ENCODE measurements around the gene RHOA. TPM values are rescaled to one million over a fixed set of nuclear protein-coding genes. Genes with fewer than 3 reads are reported as not detected.
"Not testable (repeated sequence)": the region's sequence is repeated elsewhere in the genome, so short reads cannot be mapped to it uniquely, and the experiment has no call there.

Gene RHOA
- total RNA-seq, 1 donor from 2014 or later, result 525 TPM

DNA sequence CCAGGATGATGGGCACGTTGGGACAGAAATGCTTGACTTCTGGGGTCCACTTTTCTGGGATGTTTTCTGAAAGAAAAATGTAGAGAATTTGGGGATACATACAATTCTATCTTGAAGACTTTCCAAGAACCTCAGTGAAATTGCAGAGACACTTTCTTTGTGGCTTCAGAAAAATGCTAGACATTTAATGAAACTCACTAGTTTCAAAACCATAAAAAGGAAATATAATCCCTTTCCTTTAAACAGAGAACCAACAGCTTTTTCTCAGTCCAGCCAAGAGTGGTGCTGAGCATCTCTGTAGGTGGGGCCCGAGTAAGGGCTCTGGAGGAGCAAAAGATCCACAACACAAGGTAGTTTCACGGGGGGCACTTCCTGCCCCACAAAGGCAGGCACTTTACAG is 49.2 kb downstream of the RHOA start:
- DNase-seq (ENCODE audit: low read depth), result no peak

- DNase-seq (ENCODE audit: low read depth), result peak; percentile 62
These were observed 52.2 kb downstream of the RHOA start for GRCh38 chr3:49359623-49360022.

DNA sequence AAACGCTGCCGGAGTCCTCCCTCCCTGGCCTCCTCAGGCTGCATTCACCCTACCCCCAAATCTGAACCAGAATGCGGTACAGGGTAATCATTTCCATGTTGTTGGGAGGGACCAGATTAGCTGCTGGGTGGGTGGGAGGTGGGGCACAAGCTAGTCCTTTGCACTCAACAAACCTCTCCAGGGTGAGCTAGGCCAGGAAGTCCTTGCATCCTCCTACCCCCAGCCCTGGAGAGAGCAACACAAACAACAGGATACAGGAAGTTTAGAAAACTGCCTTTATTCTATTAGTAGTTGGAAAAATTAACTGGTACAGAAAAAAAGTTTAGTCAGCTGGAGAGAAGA is 52.9 kb downstream of the RHOA start:
- no peak for DNase-seq (ENCODE audit: low read depth)

- peak; percentile 81 for DNase-seq (ENCODE audit: low read depth)
These were observed 53.4 kb downstream of the RHOA start, which contains the start of gene GPX1 for GRCh38 chr3:49358217-49358883. TSS of gene GPX1 (minus strand) at chr3:49358353. CDS start at chr3:49358278, 75 bp downstream.

DNA sequence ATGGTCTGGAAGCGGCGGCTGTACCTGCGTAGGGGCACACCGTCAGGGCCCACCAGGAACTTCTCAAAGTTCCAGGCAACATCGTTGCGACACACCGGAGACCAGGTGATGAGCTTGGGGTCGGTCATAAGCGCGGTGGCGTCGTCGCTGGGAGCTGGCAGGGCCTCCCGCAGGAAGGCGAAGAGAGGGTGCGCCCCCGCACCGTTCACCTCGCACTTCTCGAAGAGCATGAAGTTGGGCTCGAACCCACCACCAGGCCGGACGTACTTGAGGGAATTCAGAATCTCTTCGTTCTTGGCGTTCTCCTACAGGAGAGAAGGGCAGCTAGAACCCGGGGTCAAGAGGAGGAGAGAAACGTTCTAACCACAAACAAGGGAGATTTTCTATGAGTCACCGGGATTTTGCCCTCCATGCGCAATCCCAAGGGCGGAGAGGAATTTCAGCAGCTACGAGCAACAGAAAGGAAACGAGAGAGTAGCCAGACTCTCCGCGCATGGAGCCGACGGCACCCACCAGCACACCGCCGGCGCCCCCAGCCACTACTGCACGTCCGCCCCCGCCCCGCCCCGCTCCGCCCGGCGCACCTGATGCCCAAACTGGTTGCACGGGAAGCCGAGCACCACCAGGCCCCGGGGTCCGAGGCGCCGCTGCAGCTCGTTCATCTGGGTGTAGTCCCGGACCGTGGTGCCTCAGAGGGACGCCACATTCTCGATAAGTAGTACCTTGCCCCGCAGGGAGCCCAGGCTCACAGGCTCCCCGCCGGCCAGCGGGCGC is 54.1 kb downstream of the RHOA start:
- DNase-seq (ENCODE audit: low read depth), result peak; percentile 85

GRCh38 chr3:49357095-49357442 is 54.7 kb downstream of the RHOA start:
- DNase-seq (ENCODE audit: low read depth), result not testable (repeated sequence)

DNA sequence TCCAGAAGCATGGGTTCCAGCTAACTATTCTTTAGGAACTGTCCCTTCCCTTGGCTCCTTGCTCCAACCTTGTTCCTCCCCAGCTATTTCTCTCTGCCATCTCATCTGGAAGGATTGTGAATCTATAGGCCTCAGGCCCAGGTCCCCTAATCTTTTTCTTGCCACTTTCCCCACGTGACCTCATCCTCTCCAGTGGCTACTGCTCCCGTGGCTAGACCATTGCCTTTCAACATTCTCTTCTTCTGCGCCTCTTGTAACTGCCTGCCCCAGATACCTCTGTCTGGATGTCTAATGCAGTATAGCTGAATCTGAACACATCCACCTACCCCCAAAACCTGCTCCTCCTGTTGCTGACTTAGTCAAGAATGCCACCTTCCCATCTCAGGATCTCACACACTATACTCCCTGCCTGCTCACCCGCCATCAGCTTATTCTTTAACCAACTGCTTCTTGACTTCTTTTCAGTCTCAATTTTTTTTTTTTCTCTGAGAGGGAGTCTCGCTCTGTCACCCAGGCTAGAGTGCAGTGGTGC is 58.8 kb downstream of the RHOA start:
- peak; percentile 25 for DNase-seq (ENCODE audit: low read depth)

- DNase-seq (ENCODE audit: low read depth), result peak; percentile 59
These were observed 59.5 kb downstream of the RHOA start for GRCh38 chr3:49352281-49352680.

DNA sequence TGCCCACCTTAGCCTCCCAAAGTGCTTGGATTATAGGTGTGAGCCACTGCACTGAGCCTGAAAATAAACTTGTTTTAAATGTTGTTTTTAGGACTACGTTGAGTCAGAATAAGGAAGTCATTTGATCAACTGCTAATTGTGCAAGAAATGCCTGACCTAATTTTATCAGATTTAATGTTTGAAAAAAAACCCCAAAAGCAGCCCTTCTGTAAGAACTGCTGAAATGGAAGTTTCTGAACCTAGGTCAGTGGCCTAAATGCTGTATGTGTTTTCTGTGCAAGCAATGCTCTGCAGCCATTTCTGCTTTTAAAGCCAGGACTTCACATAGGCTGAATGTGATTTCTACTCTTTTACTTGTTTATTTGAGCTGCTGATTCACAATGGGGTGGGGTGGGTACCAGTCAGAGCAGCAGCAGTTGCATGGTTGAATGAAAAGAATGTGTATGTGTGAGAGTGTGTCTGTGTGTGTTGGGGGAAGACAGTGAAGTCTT is 60.2 kb downstream of the RHOA start:
- peak; percentile 97 for DNase-seq (ENCODE audit: low read depth)

GRCh38 chr3:49349348-49350114 is 62.2 kb downstream of the RHOA start:
- DNase-seq (ENCODE audit: low read depth), result no peak

- DNase-seq (ENCODE audit: low read depth), result not testable (repeated sequence)
These were observed 63.4 kb downstream of the RHOA start for GRCh38 chr3:49348361-49348760.

GRCh38 chr3:49346797-49347251 is 65.0 kb downstream of the RHOA start:
- DNase-seq (ENCODE audit: low read depth), result peak; percentile 24

DNA sequence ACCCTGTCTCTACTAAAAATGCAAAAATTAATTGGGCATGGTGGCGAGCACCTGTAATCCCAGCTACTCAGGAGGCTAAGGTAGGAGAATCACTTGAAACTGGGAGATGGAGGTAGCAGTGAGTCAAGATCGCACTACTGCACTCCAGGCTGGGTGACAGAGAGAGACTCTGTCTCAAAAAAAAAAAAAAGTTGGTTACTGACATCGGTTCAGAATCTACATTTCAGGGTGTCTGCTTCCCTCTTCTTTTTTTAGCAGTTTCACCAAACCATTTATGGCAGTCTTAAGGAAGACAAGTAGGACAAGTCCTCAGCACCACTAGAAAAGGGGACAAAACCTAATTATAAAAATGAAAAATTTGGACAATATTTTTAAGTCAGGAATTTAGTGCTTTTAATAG is 68.6 kb downstream of the RHOA start:
- DNase-seq (ENCODE audit: low read depth), result no peak

GRCh38 chr3:49341996-49342395 is 69.8 kb downstream of the RHOA start:
- DNase-seq (ENCODE audit: low read depth), result no peak

GRCh38 chr3:49339941-49340800 is 71.6 kb downstream of the RHOA start, which contains the start of gene USP4:
TSS of gene USP4 (minus strand) at chr3:49340053. CDS start at chr3:49340024, 29 bp downstream.
- peak; percentile 91 for DNase-seq (ENCODE audit: low read depth)

GRCh38 chr3:49339581-49339940 is 72.2 kb downstream of the RHOA start:
- DNase-seq (ENCODE audit: low read depth), result no peak

DNA sequence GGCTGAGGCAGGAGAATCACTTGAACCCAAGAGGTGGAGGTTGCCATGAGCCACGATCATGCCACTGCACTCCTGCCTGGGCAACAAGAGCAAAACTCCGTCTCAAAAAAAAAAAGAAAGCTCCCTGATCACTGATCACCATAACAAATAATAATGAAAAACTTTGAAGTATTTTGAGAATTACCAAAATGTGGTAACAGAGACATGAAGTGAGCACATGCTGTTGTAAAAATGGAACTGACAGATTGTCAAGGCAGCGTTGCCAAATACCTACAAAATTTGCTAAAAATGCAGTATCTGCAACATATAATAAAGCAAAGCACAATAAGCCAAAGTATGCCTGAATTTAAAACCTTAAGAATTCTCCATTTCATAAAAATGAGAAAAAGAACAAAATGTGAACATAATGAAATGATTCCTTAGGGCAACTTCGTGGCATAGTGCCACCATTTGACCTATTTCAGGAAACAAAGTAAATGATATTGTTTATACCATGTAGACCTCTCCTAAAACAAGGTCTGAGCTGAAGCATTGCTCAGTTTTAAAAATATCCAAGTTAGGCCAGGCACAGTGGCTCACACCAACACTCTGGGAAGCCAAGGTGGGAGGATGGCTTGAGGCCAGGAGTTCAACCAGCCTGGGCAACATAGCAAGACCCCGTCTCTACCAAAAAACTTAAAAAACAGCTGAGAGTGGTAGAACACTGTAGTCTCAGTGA is 77.7 kb downstream of the RHOA start:
- DNase-seq (ENCODE audit: low read depth), result no peak

DNA sequence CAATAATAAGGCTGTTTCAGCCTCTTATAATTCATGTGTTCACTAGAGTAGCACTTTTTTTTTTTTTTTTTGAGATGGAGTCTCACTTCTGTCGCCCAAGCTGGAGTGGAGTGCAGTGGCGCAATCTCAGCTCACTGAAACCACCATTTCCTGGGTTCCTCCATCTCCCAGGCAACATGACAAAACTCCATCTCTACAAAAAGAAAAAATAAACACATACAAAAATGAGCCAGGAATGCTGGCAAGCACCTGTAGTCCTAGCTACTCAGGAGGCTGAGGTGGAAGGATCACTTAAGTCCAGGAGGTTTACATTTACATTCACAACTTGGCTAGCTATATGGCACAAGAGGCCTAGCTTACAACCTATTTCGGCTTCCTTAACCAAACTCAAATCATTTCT is 78.7 kb downstream of the RHOA start:
- no peak for DNase-seq (ENCODE audit: low read depth)

DNA sequence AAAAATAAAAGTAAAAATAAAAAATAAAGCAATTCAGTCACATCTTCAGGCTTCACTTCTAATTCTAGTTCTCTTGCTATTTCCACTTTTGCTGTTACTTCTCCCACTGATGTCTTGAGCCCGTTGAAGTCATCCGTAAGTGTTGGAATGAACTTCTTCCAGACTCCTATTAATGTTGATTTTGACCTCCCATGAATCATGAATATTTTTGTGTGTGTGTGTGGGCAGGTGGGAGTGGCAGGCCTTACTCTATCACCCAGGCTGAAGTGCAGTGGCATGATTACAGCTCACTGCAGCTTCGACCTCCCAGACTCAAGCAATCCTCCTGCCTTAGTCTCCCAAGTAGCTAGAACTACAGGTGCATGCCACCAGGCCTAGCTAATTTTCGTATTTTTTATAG is 82.6 kb downstream of the RHOA start:
- DNase-seq (ENCODE audit: low read depth), result no peak

GRCh38 chr3:49328350-49328749 is 83.4 kb downstream of the RHOA start:
- DNase-seq (ENCODE audit: low read depth), result not testable (repeated sequence)
